ENCODE measurements around the gene MYBBP1A. TPM values are rescaled to one million over a fixed set of nuclear protein-coding genes. Genes with fewer than 3 reads are reported as not detected.
"Not testable (repeated sequence)": the region's sequence is repeated elsewhere in the genome, so short reads cannot be mapped to it uniquely, and the experiment has no call there.

Gene MYBBP1A
- total RNA-seq, 4 donors from 2014 or later: 42.5 to 60.2 (median 48.9) TPM

DNA sequence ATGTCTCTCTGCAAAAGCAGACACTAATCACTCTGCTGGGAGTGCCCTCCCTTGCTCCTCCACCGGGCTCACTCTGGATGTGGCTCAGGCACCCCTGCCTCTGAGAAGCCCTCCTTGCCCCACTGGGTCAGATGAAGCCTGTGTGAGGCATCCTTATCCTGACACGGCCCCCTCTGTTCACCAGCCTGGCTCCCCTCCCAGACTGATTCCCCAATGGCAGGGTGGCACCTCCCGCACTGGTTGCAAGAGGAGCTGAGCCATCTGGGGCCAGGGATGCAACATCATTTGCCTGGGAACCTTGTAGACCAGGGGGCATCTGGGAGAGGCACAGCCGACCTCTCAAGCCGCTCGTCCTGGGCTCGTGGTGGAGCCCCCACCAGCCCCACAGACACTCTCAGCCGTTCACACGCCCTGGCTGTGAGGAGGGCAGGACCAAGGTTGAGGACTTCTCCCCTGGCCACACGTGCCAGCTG lies 35.8 kb upstream of the MYBBP1A start:
- intact Hi-C loops (cut with DNase I; ENCODE audit: low total_unique reads) (loop anchor here (2.0 kb wide), 1 partner anchor 18 kb away; no protein-coding TSS in a partner anchor), in situ Hi-C loops (cut with MboI; ENCODE audit: low sequenced_read_pairs in 4 of 4) (no loop called here)
- no peaks in the 10 kb centered on the region for H3K9me3 ChIP-seq
- ATAC-seq (no peak), DNase-seq (peak in 1 of 2 donors; percentile 63)
- H3K27ac ChIP-seq: peak overlapping the region; percentile 90 to 100 (median 98)
- peak overlapping the region in 3 of 4 donors; percentile 3 to 34 (median 26) for H3K4me3 ChIP-seq
- no peak for TF ChIP-seq POLR2A (IDR thresholded peaks at IDR 0.05)
- TF ChIP-seq CTCF (IDR thresholded peaks at IDR 0.05 in 4 of 5, conservative IDR thresholded peaks at IDR 0.05 in 1 of 5): no peak
- no peaks in the 10 kb centered on the region for H3K27me3 ChIP-seq
- peaks cover 0 to 35% of the 10 kb centered on the region in 2 donors for H3K36me3 ChIP-seq
- H3K4me1 ChIP-seq: peaks cover 73 to 74% of the 10 kb centered on the region in 2 donors

GRCh38 chr17:4590042-4590441 lies 34.9 kb upstream of the MYBBP1A start:
- TF ChIP-seq POLR2A (IDR thresholded peaks at IDR 0.05): peak in 1 of 2 donors; percentile 37
- Histone ChIP-seq H3K36me3 (peaks cover 0 to 30% of the 10 kb centered on the region in 2 donors), H3K27ac (peak overlapping the region; percentile 90 to 100 (median 98)), H3K4me3 (peak overlapping the region in 2 of 4 donors; percentile 26 to 30), H3K4me1 (peaks cover 66 to 73% of the 10 kb centered on the region in 2 donors)
- ATAC-seq; H3K9me3 ChIP-seq; in situ Hi-C loops (cut with MboI; ENCODE audit: low sequenced_read_pairs in 4 of 4); H3K27me3 ChIP-seq: not testable (repeated sequence)
- intact Hi-C loops (cut with DNase I; ENCODE audit: low total_unique reads): loop anchor here (2.0 kb wide), 1 partner anchor 19 kb away; no protein-coding TSS in a partner anchor
- peak in 1 of 2 donors; percentile 68 for DNase-seq

- H3K4me1 ChIP-seq: peaks cover 62 to 64% of the 10 kb centered on the region in 2 donors
- intact Hi-C loops (cut with DNase I; ENCODE audit: low total_unique reads): no loop called here
- ATAC-seq: no peak
- peaks cover 0 to 22% of the 10 kb centered on the region in 2 donors for H3K36me3 ChIP-seq
- peak overlapping the region; percentile 0 to 87 (median 46) for H3K4me3 ChIP-seq
- TF ChIP-seq CTCF (IDR thresholded peaks at IDR 0.05 in 4 of 5, conservative IDR thresholded peaks at IDR 0.05 in 1 of 5) (no peak), POLR2A (IDR thresholded peaks at IDR 0.05) (no peak)
- H3K27me3 ChIP-seq: no peaks in the 10 kb centered on the region
- no peaks in the 10 kb centered on the region for H3K9me3 ChIP-seq
- DNase-seq: no peak
- H3K27ac ChIP-seq: peak overlapping the region; percentile 90 to 100 (median 98)
- in situ Hi-C loops (cut with MboI; ENCODE audit: low sequenced_read_pairs in 4 of 4): no loop called here
Measured at GRCh38 chr17:4588898-4589625, 33.9 kb upstream of the MYBBP1A start.

- in situ Hi-C loops (cut with MboI; ENCODE audit: low sequenced_read_pairs in 4 of 4): no loop called here
- Histone ChIP-seq H3K36me3 (peaks cover 0 to 16% of the 10 kb centered on the region in 2 donors), H3K4me3 (peak overlapping the region; percentile 33 to 87 (median 70)), H3K9me3 (no peaks in the 10 kb centered on the region), H3K27me3 (no peaks in the 10 kb centered on the region), H3K4me1 (peaks cover 60% of the 10 kb centered on the region in 2 donors), H3K27ac (peak overlapping the region; percentile 90 to 100 (median 98))
- no peak for DNase-seq
- intact Hi-C loops (cut with DNase I; ENCODE audit: low total_unique reads): no loop called here
- ATAC-seq: no peak
- TF ChIP-seq POLR2A (IDR thresholded peaks at IDR 0.05) (peak; percentile 7 to 27), CTCF (IDR thresholded peaks at IDR 0.05 in 4 of 5, conservative IDR thresholded peaks at IDR 0.05 in 1 of 5) (no peak)
Measured at GRCh38 chr17:4588391-4588790, 33.2 kb upstream of the MYBBP1A start.

DNA sequence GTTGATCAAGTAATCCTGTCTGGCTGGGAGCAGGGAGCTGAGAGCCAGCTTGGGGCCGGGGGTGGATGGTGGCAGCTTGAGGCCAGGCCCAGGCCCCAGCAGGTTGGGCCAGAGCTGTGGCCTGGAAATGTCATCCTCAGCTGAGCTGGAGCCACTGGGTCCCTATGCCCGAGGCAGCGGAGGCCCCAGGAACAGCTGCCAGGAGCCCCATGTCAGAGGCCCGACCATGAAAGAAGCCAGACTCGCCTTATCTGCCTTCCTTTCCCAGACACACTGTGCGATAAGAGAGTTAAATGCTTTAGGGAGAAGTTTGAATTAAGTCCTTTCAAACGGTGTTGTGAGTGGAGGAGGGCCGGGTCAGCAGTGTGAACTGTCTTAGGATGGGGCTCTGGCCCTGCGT lies 32.6 kb upstream of the MYBBP1A start:
- intact Hi-C loops (cut with DNase I; ENCODE audit: low total_unique reads): loop anchor here (2.0 kb wide), 1 partner anchor 13 kb away; no protein-coding TSS in a partner anchor

More for the DNA sequence above, 32.6 kb upstream of the MYBBP1A start:
- DNase-seq (no peak), ATAC-seq (no peak)
- in situ Hi-C loops (cut with MboI; ENCODE audit: low sequenced_read_pairs in 4 of 4): no loop called here
- no peaks in the 10 kb centered on the region for H3K9me3 ChIP-seq
- H3K4me1 ChIP-seq: peaks cover 58 to 60% of the 10 kb centered on the region in 2 donors
- peak overlapping the region; percentile 33 to 87 (median 70) for H3K4me3 ChIP-seq
- H3K27ac ChIP-seq: peak overlapping the region; percentile 90 to 100 (median 98)
- TF ChIP-seq POLR2A (IDR thresholded peaks at IDR 0.05): no peak
- no peak for TF ChIP-seq CTCF (IDR thresholded peaks at IDR 0.05 in 4 of 5, conservative IDR thresholded peaks at IDR 0.05 in 1 of 5)
- H3K27me3 ChIP-seq: no peaks in the 10 kb centered on the region
- H3K36me3 ChIP-seq: peaks cover 0 to 10% of the 10 kb centered on the region in 2 donors
